ENCODE measurements around the gene RYR1. TPM values are rescaled to one million over a fixed set of nuclear protein-coding genes. Genes with fewer than 3 reads are reported as not detected.
"Not testable (repeated sequence)": the region's sequence is repeated elsewhere in the genome, so short reads cannot be mapped to it uniquely, and the experiment has no call there.

Gene RYR1
- total RNA-seq, 1 experiment from 2014 or later, result not detected

DNA sequence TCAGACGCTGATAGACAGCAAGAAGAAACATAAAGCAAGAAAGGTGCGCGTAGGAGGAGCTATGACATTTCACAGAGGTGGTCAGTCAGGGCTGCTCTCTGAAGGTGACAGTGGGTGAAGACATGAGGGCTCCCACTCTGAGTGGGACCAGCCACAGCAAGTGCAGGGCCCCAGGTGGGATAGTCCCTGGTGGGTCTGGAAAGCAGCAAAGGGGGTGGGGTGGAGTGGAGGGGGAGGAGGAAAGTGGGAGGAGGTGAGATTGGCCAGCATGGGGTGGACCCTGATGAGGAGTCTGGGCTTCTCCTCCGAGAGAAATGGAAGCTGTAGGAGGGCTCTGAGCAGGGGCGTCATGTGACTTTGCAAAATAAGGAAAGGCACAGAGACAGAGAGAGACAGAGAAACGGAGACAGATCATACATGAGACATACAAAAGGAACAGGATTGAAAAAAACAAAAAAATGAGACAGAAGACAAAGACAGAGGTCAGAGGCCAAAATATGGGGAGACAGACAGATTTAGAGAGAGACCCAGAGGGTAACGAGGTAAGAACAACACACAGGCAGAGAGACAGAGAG lies 181.6 kb downstream of the RYR1 start:
- DNase-seq (ENCODE audit: low spot score), result no peak

DNA sequence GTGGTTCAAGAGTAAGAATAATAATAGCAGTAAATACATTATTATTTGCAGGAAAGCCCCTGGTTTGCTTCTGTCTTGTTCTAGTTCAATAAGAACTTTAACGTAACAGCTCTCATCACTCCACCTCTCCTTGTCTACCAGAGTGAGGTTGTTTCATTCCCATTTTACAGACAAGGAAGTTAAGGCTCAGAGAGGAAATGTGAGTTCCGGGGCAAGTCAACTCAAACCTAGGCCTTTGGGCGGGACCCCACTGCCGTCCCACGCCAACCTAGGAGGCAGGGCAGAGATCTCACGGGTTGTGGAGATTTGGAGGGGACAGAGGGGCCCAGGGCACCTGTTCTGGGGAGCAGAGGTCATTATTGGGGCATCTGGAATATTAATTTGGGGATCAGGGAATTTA lies 182.8 kb downstream of the RYR1 start:
- DNase-seq (ENCODE audit: low spot score), result no peak

- DNase-seq (ENCODE audit: low spot score), result no peak
Observed at GRCh38 chr19:38617283-38617763, 183.8 kb downstream of the RYR1 start.

DNA sequence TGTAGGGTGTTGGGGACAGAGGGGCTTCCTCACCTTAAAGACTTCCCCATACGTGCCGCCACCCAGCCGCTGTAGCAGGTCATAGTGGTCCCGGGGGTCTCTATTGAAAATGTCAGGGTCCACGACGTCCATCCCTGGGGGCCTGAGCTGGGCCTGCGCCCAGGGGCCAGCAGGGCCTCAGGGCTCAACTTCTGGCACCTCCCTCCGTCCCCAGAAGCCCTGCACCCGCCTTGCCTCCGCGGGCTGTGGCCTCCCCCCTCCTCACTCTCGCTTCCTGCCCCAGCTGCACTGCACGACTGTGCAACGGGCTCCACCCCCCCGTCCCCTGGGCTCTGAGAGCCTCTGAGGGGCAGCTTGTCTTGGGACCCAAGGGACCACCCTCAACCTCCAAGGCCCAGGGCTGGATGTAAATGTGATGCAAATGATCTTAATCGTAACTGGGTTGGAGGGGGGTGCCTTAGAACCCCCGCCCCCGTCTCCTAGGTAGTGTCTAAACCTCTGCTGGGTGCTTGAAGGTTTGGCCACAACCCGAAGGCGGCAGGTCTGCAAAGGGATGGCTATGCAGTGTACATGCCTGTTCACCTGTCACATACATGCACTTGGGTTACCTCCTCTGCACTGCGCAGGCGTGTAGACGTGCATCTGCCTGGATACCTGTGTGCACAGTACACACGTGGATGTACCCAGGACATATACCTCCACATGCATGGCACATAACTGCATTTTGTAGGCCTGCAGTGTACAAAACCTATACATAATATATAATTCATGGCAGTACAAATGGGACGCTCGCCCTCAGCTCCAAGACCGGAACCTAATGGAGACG lies 184.5 kb downstream of the RYR1 start, which contains the start of gene MAP4K1:
Gene MAP4K1, minus strand, starts transcription at position 190 of the 826 bp plus-strand sequence. Its CDS starts 58 bp downstream, at position 132.
- no peak for DNase-seq (ENCODE audit: low spot score)

DNA sequence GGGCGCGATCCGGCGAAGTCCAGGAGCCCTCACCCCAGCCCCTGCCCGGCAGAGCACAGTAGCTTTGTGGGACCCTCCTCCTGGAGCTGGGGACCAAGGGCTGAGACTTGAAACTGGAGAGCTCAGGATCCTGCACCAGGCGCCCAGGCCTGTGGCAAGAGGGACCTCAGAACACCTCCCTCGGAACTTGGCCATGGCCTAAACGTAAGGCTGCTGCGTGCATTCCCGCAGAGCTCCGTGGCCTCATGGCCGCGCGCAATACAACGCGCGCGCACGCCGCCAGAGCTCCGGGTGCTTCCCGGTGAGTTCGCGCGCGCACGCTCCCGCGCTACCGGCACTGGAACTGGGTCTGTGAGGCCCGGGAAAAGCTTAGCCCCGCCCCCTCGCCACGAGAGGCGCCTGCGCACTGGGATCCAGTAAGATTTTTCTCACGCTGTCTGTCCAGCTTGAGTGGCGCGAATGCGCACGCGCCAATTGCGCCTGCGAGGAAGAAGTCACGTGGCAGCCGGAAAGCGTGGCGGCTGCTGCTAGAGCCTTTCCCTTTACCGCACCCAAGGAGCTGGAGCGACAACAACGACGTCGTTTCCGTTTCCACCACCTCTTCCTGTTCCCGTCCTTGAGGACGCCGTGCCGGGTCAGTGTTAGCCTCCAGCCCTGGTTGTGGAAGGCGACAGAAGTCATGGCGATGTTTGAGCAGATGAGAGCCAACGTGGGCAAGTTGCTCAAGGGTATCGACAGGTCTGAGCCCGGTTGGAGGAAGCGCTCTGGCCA lies 185.3 kb downstream of the RYR1 start, which contains the start of gene EIF3K:
Gene EIF3K, plus strand, starts transcription at position 599 of the 771 bp plus-strand sequence. Its CDS starts 81 bp downstream, at position 680.
- DNase-seq (ENCODE audit: low spot score), result peak; percentile 100

DNA sequence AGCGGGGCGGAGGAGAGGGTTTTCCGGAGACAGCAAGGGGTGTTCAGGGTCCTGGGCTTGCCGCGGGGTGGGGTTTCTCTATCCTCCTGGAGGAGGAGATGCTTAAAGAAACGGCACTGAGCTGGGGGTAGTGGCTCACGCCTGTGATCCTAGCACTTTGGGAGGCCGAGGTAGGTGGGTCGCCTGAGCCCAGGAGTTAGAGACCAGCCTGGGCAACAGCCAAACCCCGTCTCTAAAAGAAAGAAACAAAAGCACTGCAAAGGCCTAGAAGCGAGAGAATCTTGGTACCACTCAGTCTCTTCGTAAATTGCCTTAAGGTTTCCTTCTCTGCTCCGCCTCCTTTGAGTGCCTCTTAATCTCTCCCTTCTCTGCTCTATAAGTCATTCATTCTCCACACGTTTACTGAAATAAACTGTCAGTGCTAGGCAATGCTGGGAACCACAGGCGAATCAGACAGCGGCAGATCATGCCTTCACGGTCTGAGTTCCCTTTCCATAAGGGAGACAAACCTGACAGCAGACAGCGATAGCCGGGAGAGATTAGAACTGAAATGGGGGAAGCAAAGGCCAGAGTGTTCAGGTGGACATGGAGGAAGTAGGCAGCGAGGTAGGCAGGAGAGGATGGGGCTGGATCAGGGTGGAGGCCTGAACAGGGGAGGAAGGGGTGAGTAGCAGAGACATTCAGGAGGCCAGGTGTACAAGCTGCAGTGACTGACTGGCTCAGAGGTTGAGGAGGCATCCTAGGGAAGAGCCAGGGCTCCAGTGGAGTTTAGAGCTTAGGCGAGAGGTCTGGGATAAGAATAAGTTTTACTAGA lies 186.1 kb downstream of the RYR1 start:
- DNase-seq (ENCODE audit: low spot score), result no peak

DNA sequence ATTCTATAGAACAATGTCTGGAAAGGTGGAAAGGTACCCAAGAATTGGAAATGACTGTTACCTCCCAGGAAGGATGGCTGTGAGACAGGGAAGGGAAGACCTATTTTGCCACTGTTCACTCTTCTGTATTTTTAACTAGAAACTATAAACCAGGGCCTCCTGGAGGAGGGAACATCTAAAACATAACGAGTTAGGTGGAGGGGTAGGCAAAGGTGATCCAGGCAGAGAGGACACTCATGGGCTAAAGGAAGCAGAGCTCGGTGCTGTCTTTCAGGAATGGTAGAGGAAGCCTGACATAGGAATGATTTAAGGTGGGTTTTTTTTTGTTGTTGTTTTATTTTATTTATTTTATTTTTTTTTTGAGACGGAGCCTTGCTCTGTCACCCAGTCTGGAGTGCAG lies 191.3 kb downstream of the RYR1 start:
- no peak for DNase-seq (ENCODE audit: low spot score)

GRCh38 chr19:38626401-38626800 lies 192.9 kb downstream of the RYR1 start:
- DNase-seq (ENCODE audit: low spot score), result no peak

DNA sequence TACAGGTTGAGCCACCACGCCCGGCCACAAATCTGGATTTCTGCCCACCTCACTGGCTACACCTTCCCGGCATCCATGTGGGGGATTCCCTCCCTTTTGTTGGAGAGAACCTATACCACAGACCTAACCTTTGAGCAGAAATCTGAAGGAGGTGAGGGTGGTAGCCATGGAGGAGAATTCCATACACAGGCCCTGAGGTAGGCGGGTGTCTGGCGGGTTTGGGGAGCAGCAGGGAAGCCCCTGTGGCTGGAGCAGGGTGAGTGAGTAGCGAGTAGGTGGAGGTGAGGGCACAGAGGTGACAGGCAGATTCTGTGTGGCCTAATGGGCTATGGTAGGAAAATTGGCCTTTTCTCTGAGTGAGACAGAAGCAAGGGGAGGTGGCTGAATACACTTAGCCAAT lies 196.1 kb downstream of the RYR1 start:
- DNase-seq (ENCODE audit: low spot score), result no peak

GRCh38 chr19:38631301-38631700 lies 197.8 kb downstream of the RYR1 start:
- DNase-seq (ENCODE audit: low spot score), result not testable (repeated sequence)

- not testable (repeated sequence) for DNase-seq (ENCODE audit: low spot score)
Observed at GRCh38 chr19:38631811-38632475, 198.5 kb downstream of the RYR1 start.

GRCh38 chr19:38632476-38633213 lies 199.2 kb downstream of the RYR1 start:
- DNase-seq (ENCODE audit: low spot score), result no peak

DNA sequence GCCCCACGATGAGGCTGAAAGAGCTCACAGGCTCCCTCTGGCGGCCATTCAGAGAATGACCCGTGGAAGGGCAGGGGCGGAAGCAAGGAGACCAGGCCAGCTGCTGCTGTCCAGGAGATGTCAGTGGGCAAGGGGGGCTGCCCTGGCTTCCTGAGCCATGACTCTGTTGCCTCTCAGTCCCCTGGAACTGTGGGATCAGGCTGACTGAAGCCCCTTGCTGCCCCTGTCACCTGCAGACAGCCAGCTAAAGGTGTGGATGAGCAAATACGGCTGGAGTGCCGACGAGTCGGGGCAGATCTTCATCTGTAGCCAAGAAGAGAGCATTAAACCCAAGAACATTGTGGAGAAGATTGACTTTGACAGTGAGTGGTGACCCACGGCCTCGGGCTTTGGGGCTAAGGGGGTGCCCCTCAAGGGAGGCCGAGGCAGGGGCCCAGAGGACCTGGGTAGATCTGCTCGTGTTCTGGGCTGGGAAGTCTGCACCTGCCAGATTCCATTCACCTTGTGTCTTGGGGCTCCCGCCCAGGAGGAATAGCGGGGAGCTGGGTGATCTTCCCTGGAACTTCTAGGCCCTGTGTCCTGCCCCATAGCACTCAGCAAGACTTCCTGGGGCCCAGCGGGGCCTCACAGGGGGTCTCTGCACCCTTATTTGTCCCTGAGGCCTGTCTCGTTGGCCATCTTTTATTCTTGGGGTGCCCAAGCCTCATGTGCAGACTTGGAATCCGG lies 201.4 kb downstream of the RYR1 start:
- no peak for DNase-seq (ENCODE audit: low spot score)

GRCh38 chr19:38635483-38636399 lies 202.2 kb downstream of the RYR1 start:
- DNase-seq (ENCODE audit: low spot score), result no peak

Measured in H4 (cell line).